WERI-Rb-1 (cell line): ENCODE data around the gene DHDDS.
A peak's percentile ranks its signal among the peaks of the same experiment; 100 is the strongest.

Source experiments
- DNase-seq: peaks from one replicate; pipeline ENCODE4 v3.0.0-alpha.2; 2020
- H3K27ac ChIP-seq: fragments of 250-450 bp; sonication (Bioruptor Pico); 2 replicates; pipeline ENCODE4 v1.5.1; 2020; ENCODE audit warnings: mild to moderate bottlenecking, moderate library complexity
- H3K27me3 ChIP-seq: fragments of 250-450 bp; sonication (Bioruptor Pico); 2 replicates; pipeline ENCODE4 v1.5.1; 2021; ENCODE audit warnings: mild to moderate bottlenecking, low read depth, moderate library complexity; ENCODE audit not compliant: insufficient read depth, severe bottlenecking
- H3K36me3 ChIP-seq: fragments of 250-450 bp; sonication (Bioruptor Pico); 2 replicates; pipeline ENCODE4 v1.5.1; 2020; ENCODE audit warnings: mild to moderate bottlenecking, moderate library complexity
- H3K4me3 ChIP-seq: 2 replicates; pipeline ENCODE4 v1.5.1; 2011; ENCODE audit warnings: low read depth, mild to moderate bottlenecking, control low read depth, low read length
- H3K9me3 ChIP-seq: fragments of 250-450 bp; sonication (Bioruptor Pico); 2 replicates; pipeline ENCODE4 v1.5.1; 2021; ENCODE audit warnings: mild to moderate bottlenecking, moderate library complexity; ENCODE audit not compliant: severe bottlenecking
- CTCF ChIP-seq: IDR thresholded peaks from 2 replicates; pipeline ENCODE4 v1.5.1; 2011; ENCODE audit warnings: low read depth, mild to moderate bottlenecking, control low read depth, inconsistent platforms, low read length

Gene DHDDS

GRCh38 chr1:26518355-26518754, 86.2 kb downstream of the DHDDS start:
- no peaks in the 10 kb centered on the region for H3K36me3 ChIP-seq
- H3K4me3 ChIP-seq, result no peak overlapping the region
- TF ChIP-seq CTCF, result no peak
- no peaks in the 10 kb centered on the region for H3K27me3 ChIP-seq
- peak overlapping the region; percentile 36 for H3K27ac ChIP-seq
- H3K9me3 ChIP-seq, result peaks cover 3% of the 10 kb centered on the region
- DNase-seq, result no peak

- H3K9me3 ChIP-seq, result no peaks in the 10 kb centered on the region
- no peak overlapping the region for H3K4me3 ChIP-seq
- no peak for TF ChIP-seq CTCF
- H3K27ac ChIP-seq, result no peak overlapping the region
- no peaks in the 10 kb centered on the region for H3K36me3 ChIP-seq
- DNase-seq, result no peak
- H3K27me3 ChIP-seq, result no peaks in the 10 kb centered on the region
Measured at GRCh38 chr1:26520339-26520738, 88.2 kb downstream of the DHDDS start.
